Measurements from ENCODE around the gene IGF2BP2. TPM values are rescaled to one million over a fixed set of nuclear protein-coding genes. Genes with fewer than 3 reads are reported as not detected.
"Not testable (repeated sequence)": the region's sequence is repeated elsewhere in the genome, so short reads cannot be mapped to it uniquely, and the experiment has no call there.

Gene IGF2BP2
- total RNA-seq, 1 donor from 2014 or later: 57.6 TPM

DNA sequence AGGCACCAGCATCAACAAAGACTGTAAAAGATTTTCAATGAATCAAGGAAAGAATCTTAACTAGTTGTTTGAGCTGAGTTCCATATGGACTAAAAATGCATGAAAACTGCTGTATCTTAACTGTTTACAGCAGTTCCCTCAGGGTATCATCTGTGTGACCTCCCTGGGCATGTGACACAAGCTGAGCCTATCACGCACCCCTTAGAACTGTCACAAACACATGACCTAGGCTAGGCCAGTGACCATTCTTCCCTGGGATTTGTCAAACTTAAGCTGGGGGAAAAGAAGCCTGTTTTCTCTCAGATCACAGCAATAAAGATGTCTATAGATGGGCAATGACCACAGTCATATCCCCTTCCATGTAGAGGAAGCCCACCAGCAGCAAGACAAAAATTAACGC, 35.7 kb downstream of the IGF2BP2 start:
- H3K4me3 ChIP-seq (ENCODE audit: low read depth, low read length): no peak overlapping the region
- TF ChIP-seq, protein P1, sequence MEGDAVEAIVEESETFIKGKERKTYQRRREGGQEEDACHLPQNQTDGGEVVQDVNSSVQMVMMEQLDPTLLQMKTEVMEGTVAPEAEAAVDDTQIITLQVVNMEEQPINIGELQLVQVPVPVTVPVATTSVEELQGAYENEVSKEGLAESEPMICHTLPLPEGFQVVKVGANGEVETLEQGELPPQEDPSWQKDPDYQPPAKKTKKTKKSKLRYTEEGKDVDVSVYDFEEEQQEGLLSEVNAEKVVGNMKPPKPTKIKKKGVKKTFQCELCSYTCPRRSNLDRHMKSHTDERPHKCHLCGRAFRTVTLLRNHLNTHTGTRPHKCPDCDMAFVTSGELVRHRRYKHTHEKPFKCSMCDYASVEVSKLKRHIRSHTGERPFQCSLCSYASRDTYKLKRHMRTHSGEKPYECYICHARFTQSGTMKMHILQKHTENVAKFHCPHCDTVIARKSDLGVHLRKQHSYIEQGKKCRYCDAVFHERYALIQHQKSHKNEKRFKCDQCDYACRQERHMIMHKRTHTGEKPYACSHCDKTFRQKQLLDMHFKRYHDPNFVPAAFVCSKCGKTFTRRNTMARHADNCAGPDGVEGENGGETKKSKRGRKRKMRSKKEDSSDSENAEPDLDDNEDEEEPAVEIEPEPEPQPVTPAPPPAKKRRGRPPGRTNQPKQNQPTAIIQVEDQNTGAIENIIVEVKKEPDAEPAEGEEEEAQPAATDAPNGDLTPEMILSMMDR (conservative IDR thresholded peaks at IDR 0.05; ENCODE audit: low read depth, low read length): no peak
- no peak for DNase-seq (ENCODE audit: low read depth)

DNA sequence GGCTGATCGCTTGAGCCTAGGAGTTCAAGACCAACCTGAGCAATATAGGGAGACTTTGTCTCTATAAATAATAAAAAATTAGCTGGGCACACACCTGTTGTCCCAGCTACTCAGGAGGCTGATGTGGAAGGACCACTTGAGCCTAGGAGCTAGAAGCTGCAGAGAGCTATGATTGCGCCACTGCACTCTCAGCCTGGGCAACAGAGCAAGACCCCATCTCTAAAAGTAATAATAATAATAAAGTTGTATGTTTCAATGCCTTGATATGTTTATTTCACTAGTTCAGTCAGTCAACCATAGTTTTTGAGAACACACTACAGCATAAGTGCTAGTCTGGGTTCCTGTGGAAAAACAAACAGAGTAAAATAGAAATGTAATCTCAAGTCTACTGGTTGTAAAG, 36.5 kb downstream of the IGF2BP2 start:
- TF ChIP-seq, protein P1 (conservative IDR thresholded peaks at IDR 0.05; ENCODE audit: low read depth, low read length): no peak
- no peak for DNase-seq (ENCODE audit: low read depth)
- H3K4me3 ChIP-seq (ENCODE audit: low read depth, low read length): no peak overlapping the region

DNA sequence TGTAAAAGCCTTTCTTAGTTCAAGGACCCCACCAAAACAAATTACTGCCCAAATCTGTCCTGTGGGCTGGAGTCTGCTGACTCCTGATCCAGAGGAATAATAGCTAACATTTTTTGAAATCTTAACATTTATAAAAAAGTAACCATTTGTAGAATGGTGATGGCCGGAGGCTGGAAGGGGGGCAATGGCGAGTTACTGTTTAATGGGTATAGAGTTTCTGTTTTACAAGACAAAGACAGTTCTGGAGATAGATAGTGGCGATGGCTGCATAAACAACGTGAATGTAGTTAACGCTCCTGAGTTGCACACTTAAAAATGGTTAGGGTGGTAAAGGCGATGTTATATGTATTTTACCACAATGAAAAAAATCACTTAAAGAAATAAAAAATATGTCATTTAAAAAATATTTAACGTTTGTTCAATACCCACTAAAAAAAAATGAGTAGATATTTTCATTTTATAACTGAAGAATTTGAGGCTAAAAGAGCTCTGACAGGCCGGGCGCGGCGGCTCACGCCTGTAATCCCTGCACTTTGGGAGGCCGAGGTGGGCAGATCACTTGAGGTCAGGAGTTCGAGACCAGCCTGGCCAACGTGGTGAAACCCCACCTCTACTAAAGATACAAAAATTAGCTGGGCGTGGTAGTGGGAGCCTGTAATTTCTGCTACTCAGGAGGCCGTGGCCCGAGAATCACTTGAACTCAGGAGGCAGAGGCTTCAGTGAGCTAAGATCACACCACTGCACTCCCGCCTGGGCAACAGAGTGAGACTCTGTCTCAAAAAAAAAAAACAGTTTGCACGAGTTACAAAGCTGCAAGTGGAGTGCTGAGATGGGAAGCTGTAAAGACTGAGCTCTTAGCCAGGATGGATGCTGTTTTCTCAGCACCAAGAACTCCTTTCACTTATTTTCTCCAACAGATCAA, 37.6 kb downstream of the IGF2BP2 start:
- H3K4me3 ChIP-seq (ENCODE audit: low read depth, low read length): no peak overlapping the region
- no peak for DNase-seq (ENCODE audit: low read depth)
- TF ChIP-seq, protein P1 (conservative IDR thresholded peaks at IDR 0.05; ENCODE audit: low read depth, low read length): no peak

DNA sequence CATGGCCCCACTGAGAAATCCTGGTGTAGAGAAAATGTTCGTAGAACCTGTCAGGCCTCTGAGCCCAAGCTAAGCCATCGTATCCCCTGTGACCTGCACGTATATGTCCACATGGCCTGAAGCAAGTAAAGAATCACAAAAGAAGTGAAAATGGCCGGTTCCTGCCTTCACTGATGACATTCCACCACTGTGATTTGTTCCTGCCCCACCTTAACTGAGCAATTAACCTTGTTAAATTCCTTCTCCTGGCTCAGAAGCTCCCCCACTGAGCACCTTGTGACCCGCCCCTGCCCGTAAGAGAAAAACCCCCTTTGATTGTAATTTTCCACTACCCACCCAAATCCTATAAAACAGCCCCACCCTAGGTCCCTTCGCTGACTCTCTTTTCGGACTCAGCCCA, 38.6 kb downstream of the IGF2BP2 start:
- not testable (repeated sequence) for DNase-seq (ENCODE audit: low read depth); H3K4me3 ChIP-seq (ENCODE audit: low read depth, low read length)

DNA sequence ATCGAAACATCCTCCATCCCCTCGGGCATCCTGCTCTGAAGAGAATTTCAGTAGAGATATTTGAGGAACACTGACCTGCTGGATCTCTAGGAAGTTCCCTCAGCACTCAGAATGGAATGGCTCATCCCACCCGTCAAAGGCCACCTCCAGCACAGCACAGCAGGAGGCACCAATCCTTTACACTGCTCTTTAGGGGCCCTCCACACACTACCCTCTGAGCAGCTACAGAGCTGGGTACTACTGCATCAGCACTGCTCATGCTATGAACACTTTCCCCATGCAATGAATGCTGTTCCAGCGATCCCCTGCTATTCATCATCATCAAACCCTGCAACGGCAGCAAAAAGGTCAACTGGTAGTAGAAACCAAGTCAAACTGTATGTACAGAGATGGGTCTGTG, 40.5 kb downstream of the IGF2BP2 start:
- TF ChIP-seq, protein P1 (conservative IDR thresholded peaks at IDR 0.05; ENCODE audit: low read depth, low read length): no peak
- no peak overlapping the region for H3K4me3 ChIP-seq (ENCODE audit: low read depth, low read length)
- DNase-seq (ENCODE audit: low read depth): no peak

DNA sequence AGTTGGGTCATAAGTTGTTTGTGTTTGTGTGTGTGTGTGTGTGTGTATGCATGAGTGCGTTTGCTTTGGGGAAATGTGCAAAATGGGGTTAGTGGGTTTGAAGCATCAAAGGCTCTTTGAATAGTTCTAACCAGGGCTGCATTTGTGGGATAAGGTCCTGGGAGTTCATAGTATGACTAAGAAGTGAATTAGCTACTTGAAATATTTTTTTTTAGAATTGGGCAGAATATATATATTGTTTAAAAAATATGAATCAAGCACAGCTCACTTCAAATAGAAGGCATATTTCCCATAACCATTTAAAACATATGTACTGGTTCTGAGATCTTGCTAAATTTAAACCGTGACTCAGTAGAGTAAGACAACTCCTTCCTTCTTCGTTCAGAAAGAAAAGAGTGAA, 43.1 kb downstream of the IGF2BP2 start:
- no peak for DNase-seq (ENCODE audit: low read depth)
- TF ChIP-seq, protein P1 (conservative IDR thresholded peaks at IDR 0.05; ENCODE audit: low read depth, low read length): no peak
- H3K4me3 ChIP-seq (ENCODE audit: low read depth, low read length): no peak overlapping the region

DNA sequence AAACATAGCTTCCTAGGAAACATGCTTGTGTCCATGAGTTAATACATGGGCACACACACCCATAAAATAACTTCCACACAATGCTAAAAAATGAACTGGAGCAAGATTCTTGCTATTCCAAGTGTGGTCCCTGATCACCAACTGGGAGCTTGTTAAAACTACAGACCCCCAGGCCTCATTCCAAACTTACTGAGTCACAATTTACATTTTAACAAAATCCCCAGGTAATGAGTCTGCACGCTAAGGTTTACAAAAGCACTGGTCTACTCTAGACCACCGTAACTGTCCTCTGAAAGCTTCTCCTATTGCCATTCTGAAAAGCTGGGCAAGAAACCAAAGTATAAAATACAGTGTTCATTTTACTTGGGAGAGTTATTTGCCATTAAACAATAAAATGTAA, 45.4 kb downstream of the IGF2BP2 start:
- no peak for DNase-seq (ENCODE audit: low read depth)
- no peak overlapping the region for H3K4me3 ChIP-seq (ENCODE audit: low read depth, low read length)
- TF ChIP-seq, protein P1 (conservative IDR thresholded peaks at IDR 0.05; ENCODE audit: low read depth, low read length): no peak
